HepG2 (cell line): ENCODE results near the gene BBS1. TPM values are rescaled to one million over a fixed set of nuclear protein-coding genes. Genes with fewer than 3 reads are reported as not detected.
A peak's percentile ranks its signal among the peaks of the same experiment; 100 is the strongest.

Source experiments
- ATAC-seq: fragments of 200-7000 bp; cut with Tn5 transposase; 3 replicates; pipeline ENCODE4 v1.9.1; 2020; ENCODE audit warnings: mild to moderate bottlenecking, moderate library complexity
- BruUV-seq: library from RNA; stranded (reverse); fragments of 400-500 nt; replicated peaks from 2 replicates; lab custom pipeline; 2021; lab: Mats Ljungman, UMichigan
- CTCF ChIA-PET: fragments of 300-600 bp; formaldehyde crosslinking; extraction: SDS; loops from one replicate; lab custom pipeline; 2021; ENCODE audit warnings: low total read pairs, inconsistent platforms, low intra/inter-chr PET ratio; lab: Yijun Ruan, JAX
- POLR2A ChIA-PET: fragments of 350-600 bp; sonication (Branson Sonifier 250); formaldehyde crosslinking; loops from one replicate; lab custom pipeline; 2020; ENCODE audit warnings: antibody characterized with exemption, inconsistent platforms; lab: Yijun Ruan, JAX
- DNase-seq: peaks from one replicate; pipeline ENCODE4 v3.0.0-alpha.2; 2015; ENCODE audit warnings: low spot score
- FAIRE-seq: peaks from 3 replicates; lab custom pipeline; 2011; peaks lifted over from hg19 to GRCh38; lab: Jason Lieb, UNC
- H2AFZ ChIP-seq: one replicate; pipeline ENCODE4 v1.6.1; 2011; ENCODE audit warnings: low read length, inconsistent platforms
- H3K27ac ChIP-seq: fragments of 300-600 bp; 3 replicates; pipeline ENCODE4 v1.8.0; 2011; ENCODE audit warnings: mixed run types, mild to moderate bottlenecking, mixed read lengths, low read length, inconsistent platforms; ENCODE audit not compliant: insufficient read depth; ENCODE audit errors: extremely low read length
- H3K27me3 ChIP-seq, 2 experiments: fragments of 200-600 bp in 1 of 2; 2 replicates in 1 of 2; 3 replicates in 1 of 2; pipeline versions ENCODE4 v1.6.0 to v1.8.0; 2011; ENCODE audit warnings: low read length in 2 of 2, mild to moderate bottlenecking in 2 of 2, moderate library complexity in 2 of 2, inconsistent platforms in 1 of 2; ENCODE audit not compliant: insufficient read depth in 2 of 2, control insufficient read depth in 1 of 2
- H3K36me3 ChIP-seq, 2 experiments: fragments of 200-600 bp in 1 of 2; replicated peaks in 1 of 2; 2 replicates in 1 of 2; 3 replicates in 1 of 2; pipeline versions ENCODE4 v1.5.1 to v1.8.0; 2011; ENCODE audit warnings: low read length in 2 of 2, inconsistent platforms in 1 of 2; ENCODE audit not compliant: insufficient read depth in 2 of 2, control insufficient read depth in 1 of 2
- H3K4me1 ChIP-seq: 2 replicates; pipeline ENCODE4 v1.5.1; 2012; ENCODE audit warnings: low read length, inconsistent platforms; ENCODE audit not compliant: insufficient read depth
- H3K4me2 ChIP-seq: 2 replicates; pipeline ENCODE4 v1.6.0; 2011; ENCODE audit warnings: low read depth, low read length, inconsistent platforms
- H3K4me3 ChIP-seq, 3 experiments: fragments of 200-600 bp in 1 of 3; sonication (generic), shearing (Covaris generic) in 1 of 3; replicated peaks in 1 of 3; 2 replicates each; pipeline ENCODE4 v1.5.1; 2011 to 2016; ENCODE audit warnings: low read length in 3 of 3, inconsistent platforms in 2 of 3, low read depth in 2 of 3, mild to moderate bottlenecking in 2 of 3, control low read depth in 1 of 3, mixed read lengths in 1 of 3; ENCODE audit not compliant: insufficient read depth in 1 of 3
- H3K79me2 ChIP-seq: one replicate; pipeline ENCODE4 v1.6.1; 2011; ENCODE audit warnings: low read length, inconsistent platforms; ENCODE audit not compliant: insufficient read depth
- H3K9ac ChIP-seq: 2 replicates; pipeline ENCODE4 v1.6.0; 2011; ENCODE audit warnings: mild to moderate bottlenecking, low read depth, low read length, inconsistent platforms; ENCODE audit not compliant: insufficient read depth
- H3K9me3 ChIP-seq: 2 replicates; pipeline ENCODE4 v1.5.1; 2012; ENCODE audit warnings: mild to moderate bottlenecking, low read length
- H4K20me1 ChIP-seq: 2 replicates; pipeline ENCODE4 v1.6.0; 2011; ENCODE audit warnings: inconsistent platforms, mild to moderate bottlenecking, low read length, moderate library complexity; ENCODE audit not compliant: insufficient read depth
- AGO2 ChIP-seq: fragments of 200-400 bp; formaldehyde crosslinking; optimal IDR thresholded peaks from 2 replicates; pipeline ENCODE3; 2017; ENCODE audit warnings: mild to moderate bottlenecking, low read depth, low read length, moderate library complexity
- GZF1 ChIP-seq: sonication (generic); formaldehyde crosslinking; IDR thresholded peaks from 2 replicates; pipeline ENCODE4 v1.5.1; 2020; ENCODE audit warnings: mild to moderate bottlenecking, missing genetic modification reagents
- MEF2D ChIP-seq: sonication (generic); formaldehyde crosslinking; IDR thresholded peaks from 2 replicates; pipeline ENCODE4 v1.5.1; 2020; ENCODE audit warnings: mild to moderate bottlenecking, missing genetic modification reagents
- SAP130 ChIP-seq: IDR thresholded peaks from 2 replicates; pipeline ENCODE4 v1.6.1; 2016; ENCODE audit warnings: low read depth
- STAG1 ChIP-seq: sonication (generic); formaldehyde crosslinking; IDR thresholded peaks from 2 replicates; pipeline ENCODE4 v1.4.0; 2020; ENCODE audit warnings: missing genetic modification reagents
- ZBTB21 ChIP-seq: sonication (generic); formaldehyde crosslinking; IDR thresholded peaks from 2 replicates; pipeline ENCODE4 v1.4.0; 2020; ENCODE audit warnings: missing genetic modification reagents
- ZBTB38 ChIP-seq: sonication (generic); formaldehyde crosslinking; IDR thresholded peaks from 2 replicates; pipeline ENCODE4 v1.5.1; 2020; ENCODE audit warnings: mild to moderate bottlenecking, missing genetic modification reagents
- ZNF619 ChIP-seq: sonication (generic); formaldehyde crosslinking; IDR thresholded peaks from 2 replicates; pipeline ENCODE4 v1.4.0; 2020; ENCODE audit warnings: mild to moderate bottlenecking, missing genetic modification reagents
- ZNF629 ChIP-seq: sonication (generic); formaldehyde crosslinking; conservative IDR thresholded peaks from 2 replicates; pipeline ENCODE4 v1.5.0; 2020; ENCODE audit warnings: missing genetic modification reagents
- ZNF790 ChIP-seq: sonication (generic); formaldehyde crosslinking; IDR thresholded peaks from 2 replicates; pipeline ENCODE4 v1.8.0; 2022; ENCODE audit warnings: missing genetic modification reagents, mild to moderate bottlenecking, borderline replicate concordance
- WGBS: methylation state at CpG from one replicate; pipeline ENCODE4 v1.1.6; 2017; ENCODE audit warnings: low lambda C conversion rate; 5-methylcytosine and 5-hydroxymethylcytosine counted together
- in situ Hi-C: cut with HindIII; loops from 2 replicates; pipeline ENCODE4 v1.10.0; 2017; ENCODE audit warnings: low pct_unique_long_range_greater_than_20kb; ENCODE audit not compliant: extremely low pct_ligation_motif_present
- intact Hi-C: fragments of 100-400 bp; cut with micrococcal nuclease; formaldehyde crosslinking; loops from one replicate; pipeline ENCODE4 v1.10.0; 2022; ENCODE audit not compliant: unreplicated experiment
- polyA plus RNA-seq, 8 experiments: library from polyadenylated mRNA; depleted of rRNA in 3 of 8; stranded (reverse) in 7 of 8; unstranded in 1 of 8; fragments of >200 nt; fragmentation: Illumina TruSeq in 4 of 8; extraction: Trizol in 4 of 8; gene quantifications; 2 replicates each; pipeline versions ENCODE4 v1.2.1 to v1.2.3, GENCODE V29; 2011 to 2016; ENCODE audit warnings: low read depth in 4 of 8, missing spikeins in 1 of 8, mixed read lengths in 1 of 8; ENCODE audit not compliant: insufficient read depth in 1 of 8
- total RNA-seq, 5 experiments: library from RNA; depleted of rRNA; stranded (reverse); fragments of >200 nt; fragmentation: Illumina TruSeq; extraction: Trizol; gene quantifications; 2 replicates each; pipeline ENCODE4 v1.2.3, GENCODE V29; 2016; ENCODE audit warnings: low read depth in 1 of 5
- TF ChIP-seq, protein P1 (sequence below): sonication (generic); formaldehyde crosslinking; IDR thresholded peaks from 2 replicates; pipeline ENCODE4 v1.4.0; 2020; ENCODE audit warnings: missing genetic modification reagents, borderline replicate concordance
- TF ChIP-seq, protein P2 (sequence below): sonication (generic); formaldehyde crosslinking; IDR thresholded peaks from 2 replicates; pipeline ENCODE4 v1.5.0; 2020; ENCODE audit warnings: mild to moderate bottlenecking, missing genetic modification reagents, moderate library complexity
- TF ChIP-seq, protein P3 (sequence below): sonication (generic); formaldehyde crosslinking; IDR thresholded peaks from 2 replicates; pipeline ENCODE4 v1.4.0; 2020; ENCODE audit warnings: missing genetic modification reagents

Gene BBS1
- total and polyA plus RNA-seq, 2 of the 13 experiments (the other 11 are each of a cell fraction or from before 2014, with no cell fraction given), result 11.7 to 14.1 TPM

DNA sequence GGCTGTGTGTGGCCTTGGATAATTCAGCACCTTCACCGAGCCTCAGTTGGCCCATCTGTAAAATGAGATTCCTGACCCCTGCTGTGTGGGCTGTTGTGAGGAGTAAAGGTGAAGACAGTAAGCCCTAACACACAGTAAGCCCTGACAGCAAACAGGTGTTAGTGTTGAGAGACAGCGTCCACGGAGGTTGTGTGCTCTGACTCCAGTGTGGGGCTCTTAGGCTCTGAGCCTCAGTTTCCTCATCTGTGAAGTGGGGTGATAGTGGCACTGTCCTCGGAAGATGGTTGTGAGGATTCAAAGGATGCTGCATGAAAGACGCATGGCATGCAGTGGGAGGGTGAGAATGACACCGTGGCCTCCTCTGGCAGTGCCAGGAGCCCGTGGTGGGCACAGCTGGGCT is 16.0 kb upstream of the BBS1 start:
- intact Hi-C loops, result no loop called here
- Histone ChIP-seq H3K4me1 (peaks cover 8% of the 10 kb centered on the region; the same call in 1 of the 2 replicates), H3K27ac (no peak overlapping the region), H3K4me3 (no peak overlapping the region), H4K20me1 (no peaks in the 10 kb centered on the region), H2AFZ (no peak overlapping the region), H3K9ac (no peak overlapping the region), H3K9me3 (no peaks in the 10 kb centered on the region), H3K79me2 (no peaks in the 10 kb centered on the region), H3K36me3 (peaks cover 15 to 34% of the 10 kb centered on the region in 2 experiments; a peak in 4 of 5 replicates), H3K4me2 (no peak overlapping the region), H3K27me3 (no peaks in the 10 kb centered on the region)
- no TSS peak for BruUV-seq
- ATAC-seq (no peak), DNase-seq (no peak), FAIRE-seq (no peak)
- ChIA-PET POLR2A (interaction anchor here (1.9 kb wide), 1 partner anchor 11 kb away, joined by 4 read pairs; no protein-coding TSS in a partner anchor), CTCF (no interaction called here)
- TF ChIP-seq ZNF629 (peak; percentile 74), GZF1 (CRISPR knock-in tag) (no peak)
- 96% methylated on average over 6 of the region's 7 CpGs for WGBS
- in situ Hi-C loops, result no loop called here

DNA sequence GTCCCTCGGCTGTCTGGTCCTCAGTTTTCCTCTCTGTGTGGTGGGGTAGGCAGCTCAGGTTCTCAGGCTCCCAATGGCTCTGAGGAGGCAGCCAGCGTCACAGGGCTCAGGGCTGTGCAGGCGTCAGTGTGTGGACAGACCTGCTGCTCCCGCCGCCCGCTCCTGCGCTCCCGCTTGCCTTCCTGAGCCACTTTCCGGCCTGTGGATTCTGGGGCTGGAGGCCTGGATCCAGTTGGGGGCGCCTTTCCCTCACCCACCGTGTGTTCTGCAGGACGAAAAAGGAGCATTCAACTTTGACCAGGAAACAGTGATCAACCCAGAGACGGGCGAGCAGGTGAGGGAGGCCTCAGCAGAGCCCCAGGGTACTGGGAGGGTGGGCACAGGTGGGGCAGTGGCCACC is 15.5 kb upstream of the BBS1 start:
- Histone ChIP-seq H3K9me3 (no peaks in the 10 kb centered on the region), H3K27ac (no peak overlapping the region), H3K4me2 (no peak overlapping the region), H2AFZ (no peak overlapping the region), H3K79me2 (no peaks in the 10 kb centered on the region), H3K36me3 (peaks cover 15 to 33% of the 10 kb centered on the region in 2 experiments; a peak in 4 of 5 replicates), H4K20me1 (no peaks in the 10 kb centered on the region), H3K9ac (no peak overlapping the region), H3K4me3 (no peak overlapping the region), H3K4me1 (peaks cover 8% of the 10 kb centered on the region; the same call in 1 of the 2 replicates), H3K27me3 (no peaks in the 10 kb centered on the region)
- ChIA-PET POLR2A (no interaction called here), CTCF (no interaction called here)
- ATAC-seq (peak; percentile 20), FAIRE-seq (no peak), DNase-seq (no peak)
- intact Hi-C loops (no loop called here), in situ Hi-C loops (no loop called here)
- no TSS peak for BruUV-seq
- 91% methylated on average over 13 of the region's 14 CpGs for WGBS
- TF ChIP-seq ZNF790 (CRISPR knock-in tag) (no peak), ZBTB21 (CRISPR knock-in tag) (no peak), STAG1 (peak; percentile 46), MEF2D (no peak), AGO2 (peak; percentile 20), SAP130 (CRISPR knock-in tag) (no peak), ZNF619 (no peak), ZBTB38 (peak; percentile 15; the same call in 1 of the 2 replicates)
- TF ChIP-seq, protein P1, sequence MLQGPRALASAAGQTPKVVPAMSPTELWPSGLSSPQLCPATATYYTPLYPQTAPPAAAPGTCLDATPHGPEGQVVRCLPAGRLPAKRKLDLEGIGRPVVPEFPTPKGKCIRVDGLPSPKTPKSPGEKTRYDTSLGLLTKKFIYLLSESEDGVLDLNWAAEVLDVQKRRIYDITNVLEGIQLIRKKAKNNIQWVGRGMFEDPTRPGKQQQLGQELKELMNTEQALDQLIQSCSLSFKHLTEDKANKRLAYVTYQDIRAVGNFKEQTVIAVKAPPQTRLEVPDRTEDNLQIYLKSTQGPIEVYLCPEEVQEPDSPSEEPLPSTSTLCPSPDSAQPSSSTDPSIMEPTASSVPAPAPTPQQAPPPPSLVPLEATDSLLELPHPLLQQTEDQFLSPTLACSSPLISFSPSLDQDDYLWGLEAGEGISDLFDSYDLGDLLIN (CRISPR knock-in tag), result no peak
- TF ChIP-seq, protein P2, sequence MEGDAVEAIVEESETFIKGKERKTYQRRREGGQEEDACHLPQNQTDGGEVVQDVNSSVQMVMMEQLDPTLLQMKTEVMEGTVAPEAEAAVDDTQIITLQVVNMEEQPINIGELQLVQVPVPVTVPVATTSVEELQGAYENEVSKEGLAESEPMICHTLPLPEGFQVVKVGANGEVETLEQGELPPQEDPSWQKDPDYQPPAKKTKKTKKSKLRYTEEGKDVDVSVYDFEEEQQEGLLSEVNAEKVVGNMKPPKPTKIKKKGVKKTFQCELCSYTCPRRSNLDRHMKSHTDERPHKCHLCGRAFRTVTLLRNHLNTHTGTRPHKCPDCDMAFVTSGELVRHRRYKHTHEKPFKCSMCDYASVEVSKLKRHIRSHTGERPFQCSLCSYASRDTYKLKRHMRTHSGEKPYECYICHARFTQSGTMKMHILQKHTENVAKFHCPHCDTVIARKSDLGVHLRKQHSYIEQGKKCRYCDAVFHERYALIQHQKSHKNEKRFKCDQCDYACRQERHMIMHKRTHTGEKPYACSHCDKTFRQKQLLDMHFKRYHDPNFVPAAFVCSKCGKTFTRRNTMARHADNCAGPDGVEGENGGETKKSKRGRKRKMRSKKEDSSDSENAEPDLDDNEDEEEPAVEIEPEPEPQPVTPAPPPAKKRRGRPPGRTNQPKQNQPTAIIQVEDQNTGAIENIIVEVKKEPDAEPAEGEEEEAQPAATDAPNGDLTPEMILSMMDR (CRISPR knock-in tag), result peak; percentile 53
- TF ChIP-seq, protein P3, sequence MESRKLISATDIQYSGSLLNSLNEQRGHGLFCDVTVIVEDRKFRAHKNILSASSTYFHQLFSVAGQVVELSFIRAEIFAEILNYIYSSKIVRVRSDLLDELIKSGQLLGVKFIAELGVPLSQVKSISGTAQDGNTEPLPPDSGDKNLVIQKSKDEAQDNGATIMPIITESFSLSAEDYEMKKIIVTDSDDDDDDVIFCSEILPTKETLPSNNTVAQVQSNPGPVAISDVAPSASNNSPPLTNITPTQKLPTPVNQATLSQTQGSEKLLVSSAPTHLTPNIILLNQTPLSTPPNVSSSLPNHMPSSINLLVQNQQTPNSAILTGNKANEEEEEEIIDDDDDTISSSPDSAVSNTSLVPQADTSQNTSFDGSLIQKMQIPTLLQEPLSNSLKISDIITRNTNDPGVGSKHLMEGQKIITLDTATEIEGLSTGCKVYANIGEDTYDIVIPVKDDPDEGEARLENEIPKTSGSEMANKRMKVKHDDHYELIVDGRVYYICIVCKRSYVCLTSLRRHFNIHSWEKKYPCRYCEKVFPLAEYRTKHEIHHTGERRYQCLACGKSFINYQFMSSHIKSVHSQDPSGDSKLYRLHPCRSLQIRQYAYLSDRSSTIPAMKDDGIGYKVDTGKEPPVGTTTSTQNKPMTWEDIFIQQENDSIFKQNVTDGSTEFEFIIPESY (CRISPR knock-in tag), result peak; percentile 39; the same call in 1 of the 2 replicates
